Ishikawa (cell line): Measurements from ENCODE around the gene LRRIQ1.

Source experiments
- CEBPB ChIP-seq: IDR thresholded peaks from 2 replicates; pipeline ENCODE4 v1.6.1; 2012
- CREB1 ChIP-seq: IDR thresholded peaks from 2 replicates; pipeline ENCODE4 v1.6.1; 2012; ENCODE audit warnings: low read depth
- EGR1 ChIP-seq: IDR thresholded peaks from 2 replicates; pipeline ENCODE4 v1.6.1; 2012
- RAD21 ChIP-seq: IDR thresholded peaks from 2 replicates; pipeline ENCODE4 v1.6.1; 2012; ENCODE audit warnings: low read depth
- YY1 ChIP-seq: IDR thresholded peaks from 2 replicates; pipeline ENCODE4 v1.6.1; 2012; ENCODE audit warnings: low read depth

DNA sequence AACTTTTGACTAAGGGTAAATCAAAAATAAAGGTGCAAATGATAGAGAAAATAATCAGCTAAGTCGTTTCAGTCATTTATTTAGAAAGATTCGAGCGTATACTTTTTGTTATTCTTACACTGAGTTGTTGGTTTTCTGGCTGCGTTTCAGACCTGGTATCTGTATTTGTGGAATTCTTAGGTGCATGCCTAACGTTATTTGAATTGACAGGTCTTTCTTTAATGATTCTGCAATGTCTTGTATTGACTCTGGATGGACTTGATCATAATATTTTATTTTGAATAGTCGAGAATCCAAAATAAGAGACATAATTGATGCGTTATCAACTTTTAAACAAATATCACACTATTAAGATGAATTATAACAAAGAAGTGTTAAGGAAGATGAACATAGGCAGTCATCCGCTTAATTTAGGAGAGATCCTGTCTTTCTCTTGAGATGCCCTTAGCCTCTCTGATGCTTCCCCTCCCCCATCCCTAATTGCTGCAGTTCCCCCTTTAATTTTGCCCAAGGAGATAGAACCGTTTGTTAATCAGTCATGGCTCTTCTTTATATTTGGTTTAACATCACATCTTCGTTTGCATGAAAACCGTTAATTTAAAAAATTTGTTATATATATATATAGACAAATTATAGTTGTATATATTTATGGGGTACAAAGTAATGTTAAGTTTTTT is 245.6 kb downstream of the LRRIQ1 start:
- TF ChIP-seq EGR1 (no peak), CEBPB (no peak), YY1 (no peak), CREB1 (no peak), RAD21 (no peak)
